C4-2B (cell line): Measurements from ENCODE around the gene PPARG.

Source experiments
- ZFX ChIP-seq: fragments of 450-650 bp; IDR thresholded peaks from 2 replicates; pipeline ENCODE4 v1.6.1; 2017
- TF ChIP-seq, protein P1 (sequence below): fragments of 450-650 bp; conservative IDR thresholded peaks from 2 replicates; pipeline ENCODE4 v1.5.1; 2017; ENCODE audit warnings: mild to moderate bottlenecking

DNA sequence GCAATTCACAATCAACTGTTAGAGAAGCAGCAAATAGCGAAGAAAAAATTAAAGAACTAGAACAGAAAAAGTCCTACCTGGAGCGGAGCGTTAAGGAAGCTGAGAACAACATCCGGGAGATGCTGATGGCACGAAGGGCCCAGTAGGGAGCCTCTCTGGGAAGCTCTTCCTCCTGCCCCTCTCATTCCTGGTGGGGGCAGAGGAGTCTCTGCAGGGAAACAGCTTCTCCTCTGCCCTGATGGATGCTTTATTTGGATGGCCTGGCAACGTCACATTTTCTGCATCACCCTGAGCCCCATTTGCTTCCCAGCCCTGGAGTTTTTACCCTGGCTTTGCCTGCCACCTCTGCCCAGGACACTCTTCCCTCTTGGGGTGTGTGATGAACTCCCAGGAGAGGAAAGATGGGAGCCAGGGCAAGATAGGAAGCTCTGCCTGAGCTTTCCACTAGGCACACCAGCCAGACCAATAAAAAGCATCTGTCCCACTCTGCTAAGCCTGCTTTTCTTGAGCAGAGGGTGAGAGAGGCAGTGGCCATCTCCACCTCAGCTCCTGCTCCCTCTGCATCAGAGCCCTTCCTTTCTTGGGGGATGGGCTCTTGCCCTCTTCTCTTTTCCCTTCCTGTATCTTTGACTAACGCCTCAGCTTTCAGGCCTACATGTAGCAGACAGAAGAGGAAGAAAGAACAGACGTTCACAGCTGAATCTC lies 39.4 kb downstream of the PPARG start:
- TF ChIP-seq ZFX: no peak
- TF ChIP-seq, protein P1, sequence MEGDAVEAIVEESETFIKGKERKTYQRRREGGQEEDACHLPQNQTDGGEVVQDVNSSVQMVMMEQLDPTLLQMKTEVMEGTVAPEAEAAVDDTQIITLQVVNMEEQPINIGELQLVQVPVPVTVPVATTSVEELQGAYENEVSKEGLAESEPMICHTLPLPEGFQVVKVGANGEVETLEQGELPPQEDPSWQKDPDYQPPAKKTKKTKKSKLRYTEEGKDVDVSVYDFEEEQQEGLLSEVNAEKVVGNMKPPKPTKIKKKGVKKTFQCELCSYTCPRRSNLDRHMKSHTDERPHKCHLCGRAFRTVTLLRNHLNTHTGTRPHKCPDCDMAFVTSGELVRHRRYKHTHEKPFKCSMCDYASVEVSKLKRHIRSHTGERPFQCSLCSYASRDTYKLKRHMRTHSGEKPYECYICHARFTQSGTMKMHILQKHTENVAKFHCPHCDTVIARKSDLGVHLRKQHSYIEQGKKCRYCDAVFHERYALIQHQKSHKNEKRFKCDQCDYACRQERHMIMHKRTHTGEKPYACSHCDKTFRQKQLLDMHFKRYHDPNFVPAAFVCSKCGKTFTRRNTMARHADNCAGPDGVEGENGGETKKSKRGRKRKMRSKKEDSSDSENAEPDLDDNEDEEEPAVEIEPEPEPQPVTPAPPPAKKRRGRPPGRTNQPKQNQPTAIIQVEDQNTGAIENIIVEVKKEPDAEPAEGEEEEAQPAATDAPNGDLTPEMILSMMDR: no peak
